ENCODE measurements around the gene MARCHF9.
A peak's percentile ranks its signal among the peaks of the same experiment; 100 is the strongest.

DNA sequence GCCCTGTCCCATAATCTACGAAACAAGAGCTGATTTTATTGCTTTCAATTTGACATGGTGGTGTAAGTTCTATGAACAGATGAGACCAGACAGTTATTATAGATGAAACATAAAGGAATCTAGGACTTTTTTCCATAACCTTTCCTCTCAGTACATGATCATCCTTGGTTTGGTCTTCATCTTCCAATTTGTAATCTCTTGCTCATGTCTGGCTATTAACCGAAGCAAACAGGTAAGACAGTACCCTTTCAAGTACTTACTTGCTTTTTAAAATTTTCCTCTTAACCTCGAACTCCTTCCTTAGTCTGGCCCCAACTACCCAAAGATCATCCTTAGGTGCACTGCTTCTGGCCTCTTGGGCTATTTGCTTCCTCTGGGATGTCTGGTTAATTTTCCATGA, 8.9 kb upstream of the MARCHF9 start:
- TF ChIP-seq, protein P1, sequence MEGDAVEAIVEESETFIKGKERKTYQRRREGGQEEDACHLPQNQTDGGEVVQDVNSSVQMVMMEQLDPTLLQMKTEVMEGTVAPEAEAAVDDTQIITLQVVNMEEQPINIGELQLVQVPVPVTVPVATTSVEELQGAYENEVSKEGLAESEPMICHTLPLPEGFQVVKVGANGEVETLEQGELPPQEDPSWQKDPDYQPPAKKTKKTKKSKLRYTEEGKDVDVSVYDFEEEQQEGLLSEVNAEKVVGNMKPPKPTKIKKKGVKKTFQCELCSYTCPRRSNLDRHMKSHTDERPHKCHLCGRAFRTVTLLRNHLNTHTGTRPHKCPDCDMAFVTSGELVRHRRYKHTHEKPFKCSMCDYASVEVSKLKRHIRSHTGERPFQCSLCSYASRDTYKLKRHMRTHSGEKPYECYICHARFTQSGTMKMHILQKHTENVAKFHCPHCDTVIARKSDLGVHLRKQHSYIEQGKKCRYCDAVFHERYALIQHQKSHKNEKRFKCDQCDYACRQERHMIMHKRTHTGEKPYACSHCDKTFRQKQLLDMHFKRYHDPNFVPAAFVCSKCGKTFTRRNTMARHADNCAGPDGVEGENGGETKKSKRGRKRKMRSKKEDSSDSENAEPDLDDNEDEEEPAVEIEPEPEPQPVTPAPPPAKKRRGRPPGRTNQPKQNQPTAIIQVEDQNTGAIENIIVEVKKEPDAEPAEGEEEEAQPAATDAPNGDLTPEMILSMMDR (IDR thresholded peaks at IDR 0.05; ENCODE audit: low read depth, low read length): no peak
- no peak for TF ChIP-seq MYC (IDR thresholded peaks at IDR 0.05; ENCODE audit: low read depth, low read length)
- peak; percentile 7 for TF ChIP-seq POLR2A (IDR thresholded peaks at IDR 0.05; ENCODE audit: extremely low read depth, insufficient read length)

Data from NB4 (cell line).